ENCODE data around the gene RAB44.
"Not testable (repeated sequence)": the region's sequence is repeated elsewhere in the genome, so short reads cannot be mapped to it uniquely, and the experiment has no call there.

RAB44 gene

DNA sequence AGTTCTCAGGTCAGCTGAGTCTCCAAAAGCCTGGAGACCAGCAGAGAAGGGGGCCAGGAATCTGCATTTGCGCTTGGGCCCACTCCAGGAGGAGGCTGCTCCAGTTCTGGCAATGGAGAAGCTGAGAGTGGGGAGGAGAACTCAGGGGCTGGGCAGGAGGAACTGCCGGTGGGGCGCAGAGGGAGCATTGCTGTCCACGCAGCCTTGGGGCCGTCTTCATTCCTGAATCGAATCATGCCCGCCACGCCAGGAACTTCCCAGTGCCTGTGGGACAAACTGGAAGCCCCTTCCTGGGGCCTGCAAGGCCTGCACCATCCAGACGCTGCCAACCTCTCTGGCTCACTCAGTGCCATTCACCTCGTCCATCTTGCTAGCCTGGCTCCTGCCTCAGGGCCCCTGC, 16.9 kb downstream of the RAB44 start:
- no peak for DNase-seq

DNA sequence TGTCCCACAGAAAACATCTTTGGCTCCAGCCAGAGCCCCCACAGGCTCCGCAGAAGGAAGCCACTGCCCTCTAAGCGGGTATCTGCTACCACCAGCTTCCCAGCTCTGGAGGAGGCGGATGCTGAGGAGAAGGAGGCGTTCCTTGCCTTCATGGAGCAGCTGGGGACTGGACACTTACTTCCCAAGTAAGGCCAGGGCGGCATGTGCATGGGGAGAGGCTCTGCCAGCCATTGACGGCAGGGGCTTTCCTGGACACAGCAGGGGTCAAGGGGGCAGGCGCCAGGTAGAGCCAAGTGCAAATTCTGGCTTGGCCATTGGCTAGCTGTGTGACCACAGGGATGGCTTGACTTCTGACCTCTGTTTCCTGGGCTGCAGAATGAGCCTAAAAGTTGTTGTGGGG, 17.8 kb downstream of the RAB44 start:
- no peak for DNase-seq

GRCh38 chr6:36716476-36717093, 19.0 kb downstream of the RAB44 start:
- DNase-seq: no peak

DNA sequence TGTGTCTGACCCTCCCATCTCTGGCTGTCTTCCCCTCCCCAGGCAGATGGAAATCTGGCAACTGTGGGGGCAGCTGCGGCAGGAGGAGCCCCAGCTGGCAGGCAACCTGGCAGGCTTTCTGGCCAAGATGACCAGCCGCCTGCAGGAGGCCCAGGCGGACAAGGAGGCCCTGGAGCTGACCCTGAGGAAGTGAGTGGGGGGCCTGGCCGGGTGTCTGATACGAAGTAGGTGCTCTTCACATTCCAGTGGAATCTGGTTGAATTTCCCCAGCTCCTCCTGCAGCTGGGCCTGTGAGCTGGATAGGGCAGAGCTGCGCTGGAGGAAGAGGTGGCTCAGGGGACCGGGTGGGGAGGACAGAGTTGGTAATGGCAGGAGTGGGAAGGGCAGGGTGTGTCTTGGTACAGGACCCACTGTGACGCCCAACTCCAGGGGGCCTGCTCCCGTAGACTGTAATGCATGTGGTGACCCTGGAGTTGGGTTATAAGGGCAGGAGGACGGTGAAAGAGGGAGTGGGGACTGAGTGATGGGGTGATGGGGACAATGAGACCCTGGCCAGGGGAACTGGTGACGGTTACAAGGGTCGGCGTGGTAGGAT, 19.7 kb downstream of the RAB44 start:
- DNase-seq: no peak

- DNase-seq: no peak
Measured at GRCh38 chr6:36717871-36718540, 20.4 kb downstream of the RAB44 start.

GRCh38 chr6:36718560-36718959, 20.9 kb downstream of the RAB44 start:
- DNase-seq: no peak

DNA sequence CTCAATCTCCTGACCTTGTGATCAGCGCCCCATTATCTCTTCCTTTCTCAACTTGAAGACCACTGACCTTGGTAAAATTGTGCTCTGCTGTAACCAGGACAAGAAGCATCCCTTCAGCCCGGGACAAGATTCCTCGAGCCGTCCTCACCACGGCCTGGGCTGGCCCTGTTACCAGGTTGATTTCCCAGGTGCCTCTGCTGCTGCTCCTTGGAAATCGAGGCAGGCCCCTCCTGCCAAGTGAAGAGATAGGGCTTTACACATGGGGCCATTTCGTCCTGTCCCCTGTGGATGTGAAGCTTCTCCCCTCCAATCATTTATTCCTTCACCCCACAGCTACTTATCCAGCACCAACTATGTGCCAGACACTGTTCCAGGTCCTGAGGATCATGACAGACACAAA, 21.5 kb downstream of the RAB44 start:
- no peak for DNase-seq

GRCh38 chr6:36720251-36721141, 22.9 kb downstream of the RAB44 start:
- no peak for DNase-seq

DNA sequence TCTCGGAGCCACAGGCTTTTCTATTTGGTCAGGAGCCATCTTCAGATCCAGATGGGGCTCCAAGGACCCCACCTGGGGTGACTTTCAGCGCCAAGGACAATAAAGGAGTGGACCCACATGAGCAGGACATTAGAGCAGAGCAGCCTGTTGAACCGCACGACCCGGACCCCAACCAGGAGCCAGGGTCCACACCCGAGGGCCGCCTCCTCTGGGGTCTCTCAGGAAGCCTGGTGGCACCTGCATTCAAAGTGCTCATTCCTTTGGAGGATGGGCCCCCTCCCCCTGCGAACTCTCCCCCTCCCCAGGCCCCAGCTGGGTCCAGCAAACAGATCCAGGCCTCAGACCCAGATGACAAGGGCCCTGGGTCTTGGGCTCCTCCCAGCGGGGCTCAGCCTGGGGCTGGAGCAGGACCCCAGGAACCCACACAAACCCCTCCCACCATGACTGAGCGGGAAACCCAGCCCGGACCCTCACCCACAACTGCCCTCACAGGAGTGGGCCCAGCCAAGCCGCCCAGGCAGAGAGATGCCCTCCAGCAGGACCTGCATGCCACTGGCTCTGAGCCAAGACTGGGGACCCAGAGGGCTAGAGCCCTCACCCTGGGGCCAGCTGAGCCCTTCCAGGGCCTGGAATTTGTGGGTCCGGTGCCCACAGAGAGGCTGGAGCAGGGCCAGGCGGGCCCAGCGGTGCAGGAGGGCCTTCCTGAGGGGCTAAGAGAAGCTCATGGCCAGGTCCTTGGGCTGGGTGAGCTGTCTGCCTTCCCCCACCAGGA, 23.9 kb downstream of the RAB44 start:
- DNase-seq: no peak

- no peak for DNase-seq
Measured at GRCh38 chr6:36722365-36722764, 24.7 kb downstream of the RAB44 start.

DNA sequence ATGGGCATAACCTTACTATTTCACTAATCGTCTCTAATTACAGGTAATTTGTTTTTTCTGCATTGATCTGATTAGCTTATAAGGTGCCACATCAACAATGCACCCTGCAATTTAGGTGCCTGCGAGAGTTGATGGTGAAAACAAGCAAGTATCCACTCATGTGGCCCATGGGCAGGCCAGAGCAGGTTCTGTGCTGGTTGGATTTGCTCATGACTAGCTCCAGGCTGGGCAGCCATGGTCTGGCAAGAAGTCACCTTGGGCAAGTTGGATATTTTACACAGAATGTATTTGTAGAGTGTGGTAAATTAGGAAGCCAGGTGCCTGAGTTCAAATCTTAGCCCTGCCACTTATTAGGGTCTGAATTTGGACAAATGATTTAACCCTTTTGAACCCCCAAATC, 25.3 kb downstream of the RAB44 start:
- no peak for DNase-seq

DNA sequence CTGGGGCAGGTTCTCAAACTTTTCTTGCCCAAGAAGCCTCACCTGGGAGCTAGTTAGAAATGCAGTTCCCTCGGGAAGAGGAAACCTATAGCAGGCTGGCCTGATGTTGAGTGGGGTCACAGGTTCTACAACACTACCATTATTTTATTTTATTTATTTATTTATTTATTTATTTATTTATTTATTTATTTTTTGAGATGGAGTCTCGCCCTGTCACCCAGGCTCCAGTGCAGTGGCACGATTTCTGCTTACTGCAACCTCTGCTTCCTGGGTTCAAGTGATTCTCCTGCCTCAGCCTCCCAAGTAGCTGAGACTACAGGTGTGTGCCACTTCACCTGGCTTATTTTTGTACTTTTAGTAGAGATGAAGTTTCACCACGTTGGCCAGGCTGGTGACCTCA, 26.4 kb downstream of the RAB44 start:
- not testable (repeated sequence) for DNase-seq

DNA sequence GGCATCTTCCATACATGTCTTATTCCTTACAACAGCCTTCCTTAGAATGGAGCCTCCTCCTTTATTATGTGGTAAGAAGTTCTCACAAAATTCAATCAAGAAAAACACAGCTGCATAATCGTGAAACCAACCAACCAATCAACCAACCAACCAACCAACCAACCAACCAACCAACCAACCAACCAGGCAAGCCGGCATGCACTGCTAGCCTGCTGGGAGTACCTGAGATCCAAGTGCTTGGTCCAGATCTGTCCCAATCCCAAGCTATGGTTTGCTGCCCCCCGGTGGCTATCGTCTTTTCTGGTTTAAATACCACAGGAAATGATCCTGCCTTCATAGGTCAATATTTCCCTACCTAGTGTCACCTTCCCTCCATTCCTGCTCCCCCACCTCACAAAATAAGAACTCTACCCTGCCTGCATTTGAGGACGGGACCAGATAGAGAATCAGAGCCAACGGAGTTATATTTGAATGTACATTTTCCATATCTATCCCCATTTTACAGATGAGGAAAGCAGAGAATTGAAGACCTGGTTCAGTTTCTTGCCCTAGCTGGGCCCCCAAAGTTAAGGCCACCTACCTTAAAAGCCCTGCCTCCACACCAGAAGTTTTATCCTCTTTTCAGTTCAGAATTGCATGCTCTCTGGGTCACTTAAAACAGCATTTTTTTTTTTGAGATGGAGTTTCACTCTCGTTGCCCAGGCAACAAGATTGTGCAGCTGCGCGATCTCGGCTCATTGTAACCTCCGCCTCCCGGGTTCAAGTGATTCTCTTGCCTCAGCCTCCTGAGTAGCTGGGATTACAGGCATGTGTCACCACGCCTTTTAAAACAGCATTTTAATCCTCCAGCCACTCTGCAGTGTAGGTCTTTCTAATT, 27.1 kb downstream of the RAB44 start:
- DNase-seq: peak; percentile 37 to 41

GRCh38 chr6:36725581-36725980, 28.0 kb downstream of the RAB44 start:
- no peak for DNase-seq

DNA sequence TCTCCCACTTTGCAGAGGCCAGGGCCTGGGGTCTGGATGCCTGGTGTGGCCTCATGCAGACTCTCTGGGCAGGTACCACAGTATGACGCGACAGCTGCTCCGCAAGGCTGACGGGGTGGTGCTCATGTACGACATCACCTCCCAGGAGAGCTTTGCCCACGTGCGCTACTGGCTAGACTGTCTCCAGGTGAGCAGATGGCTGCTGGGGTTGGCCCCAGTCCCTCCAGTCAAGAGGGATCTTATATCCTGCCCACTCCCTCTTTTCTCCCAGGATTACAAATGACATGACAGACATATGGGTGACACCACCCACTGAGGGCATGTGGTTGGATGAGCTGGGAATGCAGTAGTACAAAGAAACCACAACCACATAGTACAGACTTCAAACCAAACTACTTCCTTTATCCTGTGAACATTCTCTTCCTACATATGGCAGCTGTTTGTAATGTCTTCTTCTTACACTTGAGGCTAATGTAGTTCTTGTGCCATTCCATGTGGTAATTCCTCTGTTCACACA, 29.9 kb downstream of the RAB44 start:
- no peak for DNase-seq

DNA sequence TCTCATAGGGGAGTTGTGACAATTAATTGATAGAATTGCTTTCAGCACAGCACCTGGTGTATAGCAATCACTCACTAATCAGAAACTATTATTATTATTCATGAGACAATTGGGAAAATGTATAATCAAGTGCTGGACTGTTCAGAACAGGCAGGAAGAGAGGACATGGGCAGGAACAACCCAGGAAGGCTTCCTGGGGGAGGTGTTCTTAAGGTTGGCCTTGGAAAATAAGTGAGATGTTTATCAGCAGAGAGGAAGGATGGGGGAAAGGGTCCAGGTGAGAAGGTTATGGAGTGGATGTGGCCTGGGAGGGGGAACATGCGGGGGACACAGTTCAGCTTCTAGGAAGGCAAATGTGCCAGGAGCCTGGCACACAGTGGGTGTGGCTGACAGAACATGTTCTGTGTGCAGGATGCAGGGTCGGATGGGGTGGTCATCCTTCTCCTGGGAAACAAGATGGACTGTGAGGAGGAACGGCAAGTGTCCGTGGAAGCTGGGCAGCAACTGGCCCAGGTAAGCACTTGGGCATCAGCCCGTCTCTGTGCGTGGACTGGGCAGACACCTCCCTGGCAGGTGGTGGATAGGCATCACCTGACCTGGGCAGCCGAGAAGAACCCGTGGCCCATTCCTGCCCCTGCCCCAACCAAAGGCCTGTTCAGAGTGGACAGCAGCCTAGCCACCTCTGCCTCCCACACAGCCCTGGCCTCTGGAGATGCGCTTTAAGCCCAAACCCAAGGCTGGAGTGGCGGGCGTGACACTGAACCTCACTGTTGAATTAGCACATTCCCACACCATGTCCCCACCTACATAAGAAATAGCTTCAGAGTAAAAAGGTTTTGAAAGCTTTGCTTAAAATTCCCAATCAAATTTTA, 30.9 kb downstream of the RAB44 start:
- DNase-seq: no peak

- DNase-seq: no peak
Measured at GRCh38 chr6:36729161-36729524, 31.5 kb downstream of the RAB44 start.

DNA sequence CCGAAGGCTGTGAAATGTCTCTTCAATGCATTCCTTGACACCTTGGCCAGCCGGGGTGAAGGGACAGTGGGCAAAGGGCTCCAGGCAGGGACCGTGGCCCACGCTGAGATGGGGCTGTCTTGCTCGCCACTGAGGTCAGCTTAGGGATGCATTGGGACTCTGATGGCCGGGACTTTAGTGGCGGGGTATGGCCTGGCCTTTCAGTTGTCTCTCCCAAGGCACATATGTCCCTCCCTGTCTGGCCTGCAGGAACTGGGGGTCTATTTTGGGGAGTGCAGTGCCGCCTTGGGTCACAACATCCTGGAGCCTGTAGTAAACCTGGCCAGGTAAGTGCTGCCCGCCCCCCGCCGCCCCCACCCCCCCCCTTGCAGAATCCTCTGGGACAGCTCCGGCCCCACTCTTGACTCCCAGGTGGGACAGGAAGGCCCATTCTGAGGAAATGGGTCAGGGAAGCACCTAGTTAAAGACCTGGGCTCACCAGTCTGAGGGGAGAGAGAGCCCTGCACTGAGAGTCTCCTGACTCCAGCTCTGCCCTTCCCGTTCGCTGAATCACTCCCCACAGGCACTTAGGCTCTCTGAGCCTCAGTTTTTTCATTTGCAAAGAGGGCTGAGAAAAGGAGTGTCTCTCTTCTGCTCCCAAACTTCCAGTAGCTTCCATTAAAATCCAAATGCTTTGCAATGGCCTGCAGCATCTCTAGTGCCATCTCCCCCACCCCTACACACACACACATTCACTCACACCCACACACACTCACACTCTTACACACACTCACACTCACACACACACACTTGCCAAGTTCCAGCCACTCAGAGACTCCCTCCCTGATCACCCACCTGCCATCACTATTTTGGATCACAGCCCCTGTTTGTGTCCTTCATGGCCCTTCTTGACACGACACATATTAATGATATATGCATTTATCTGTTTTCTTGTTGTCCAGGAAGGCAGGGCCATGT, 33.1 kb downstream of the RAB44 start:
- no peak for DNase-seq

DNA sequence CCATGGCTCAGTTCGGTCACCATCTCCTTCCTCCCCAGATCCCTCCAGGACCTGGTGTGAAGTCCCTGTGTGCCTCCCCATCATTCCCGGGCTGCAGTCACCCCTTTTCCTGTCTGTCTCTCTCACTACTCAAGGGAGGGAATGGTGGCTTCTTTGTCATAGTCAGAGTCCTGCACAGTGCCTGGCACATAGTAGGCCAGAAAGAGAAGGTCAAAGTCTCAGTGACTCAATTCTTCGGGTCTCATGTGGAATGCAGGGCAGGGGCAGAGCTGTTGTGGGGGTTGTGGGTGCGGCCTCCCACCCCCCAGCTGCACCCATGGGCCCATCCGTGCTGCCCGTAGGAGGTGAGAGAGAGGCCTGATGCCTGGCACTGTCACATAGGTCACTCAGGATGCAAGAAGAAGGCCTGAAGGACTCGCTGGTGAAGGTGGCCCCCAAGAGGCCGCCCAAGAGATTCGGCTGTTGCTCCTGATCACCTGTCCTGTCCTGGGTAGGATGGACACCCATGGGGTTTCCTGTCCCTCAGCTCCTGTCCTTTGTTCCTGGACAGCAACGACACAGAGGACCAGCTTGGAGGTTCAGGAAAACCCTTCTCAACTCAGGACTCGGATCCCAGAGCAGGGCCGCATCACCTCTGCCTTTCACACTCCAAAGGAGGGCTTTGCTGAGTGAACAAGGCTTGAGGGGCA, 34.1 kb downstream of the RAB44 start:
- no peak for DNase-seq
